Thyroid gland (tissue), 4 donors: ENCODE data around the gene FOXO1. TPM values are rescaled to one million over a fixed set of nuclear protein-coding genes. Genes with fewer than 3 reads are reported as not detected.
"Not testable (repeated sequence)": the region's sequence is repeated elsewhere in the genome, so short reads cannot be mapped to it uniquely, and the experiment has no call there.

Experiments
- DNase-seq, 2 donors: peaks; one replicate each; pipeline ENCODE4 v3.0.0-alpha.2; 2019
- H3K27ac ChIP-seq, 3 donors: fragments of 200-600 bp; sonication (generic); 1 replicate in 2 of 3; 2 replicates in 1 of 3; pipeline ENCODE4 v1.5.1; 2016 to 2019; ENCODE audit warnings: mild to moderate bottlenecking in 1 of 3, moderate library complexity in 1 of 3
- H3K27me3 ChIP-seq: fragments of 200-600 bp; sonication (generic); one replicate; pipeline ENCODE4 v1.5.1; 2019
- H3K36me3 ChIP-seq, 2 donors: fragments of 200-600 bp; sonication (generic); one replicate each; pipeline ENCODE4 v1.5.1; 2016 to 2019
- H3K4me1 ChIP-seq, 2 donors: fragments of 200-600 bp; sonication (generic); one replicate each; pipeline ENCODE4 v1.5.1; 2017 to 2019
- H3K4me3 ChIP-seq, 3 donors: fragments of 200-600 bp; sonication (generic); replicated peaks in 1 of 3; 1 replicate in 2 of 3; 2 replicates in 1 of 3; pipeline ENCODE4 v1.5.1; 2016; ENCODE audit warnings: mild to moderate bottlenecking in 1 of 3
- H3K9me3 ChIP-seq: fragments of 200-600 bp; sonication (generic); one replicate; pipeline ENCODE4 v1.5.1; 2017
- CTCF ChIP-seq, 6 experiments: fragments of 200-600 bp in 3 of 6; fragments of 450-650 bp in 3 of 6; sonication (generic) in 3 of 6; IDR thresholded peaks; one replicate each; pipeline ENCODE4 v1.5.1; 2016 to 2019; ENCODE audit warnings: antibody characterized with exemption in 6 of 6, mild to moderate bottlenecking in 2 of 6, inconsistent platforms in 1 of 6, moderate library complexity in 1 of 6
- POLR2A ChIP-seq, 2 donors: fragments of 450-650 bp; IDR thresholded peaks; one replicate each; pipeline ENCODE4 v1.6.1; 2017; ENCODE audit warnings: antibody characterized with exemption in 2 of 2, mild to moderate bottlenecking in 2 of 2, moderate library complexity in 1 of 2
- WGBS, 2 donors: methylation state at CpG; one replicate each; pipeline ENCODE4 v1.1.5; 2017; 5-methylcytosine and 5-hydroxymethylcytosine counted together
- intact Hi-C: fragments of 100-400 bp; cut with DNase I; formaldehyde crosslinking; loops from one replicate; pipeline ENCODE4 v1.15.1; 2023
- total RNA-seq, 4 donors: library from RNA; depleted of rRNA; stranded (reverse); fragments of >200 nt; gene quantifications; one replicate each; pipeline ENCODE4 v1.2.3, GENCODE V29; 2016

The FOXO1 gene
- total RNA-seq = 10 to 100 TPM; 65.2 to 92.9 (median 70.0) TPM

GRCh38 chr13:40666045-40666932, at the start of gene FOXO1:
TSS of gene FOXO1 (minus strand) at chr13:40666641. CDS start at chr13:40666212, 429 bp downstream.
- peak; percentile 87 to 89 for DNase-seq
- Histone ChIP-seq H3K4me3 (peak within 1 kb of the TSS; percentile 78 to 98 (median 97)), H3K36me3 (no peaks in the 10 kb centered on the region), H3K9me3 (no peaks in the 10 kb centered on the region), H3K4me1 (peaks cover 15 to 26% of the 10 kb centered on the region in 2 donors), H3K27me3 (no peaks in the 10 kb centered on the region), H3K27ac (peak within 1 kb of the TSS; percentile 94 to 99 (median 98))
- intact Hi-C loops = loop anchor here (10.0 kb wide), 1 partner anchor 101 kb away; no protein-coding TSS in a partner anchor
- TF ChIP-seq CTCF (IDR thresholded peaks at IDR 0.05) (no peak), POLR2A (IDR thresholded peaks at IDR 0.05) (peak; percentile 92 to 99)
- WGBS, 2 donors = 0 to 1% methylated on average over 26 to 35 of the region's 108 CpGs

GRCh38 chr13:40714433-40714832, 48.0 kb upstream of the FOXO1 start:
- WGBS, 2 donors = no CpG with 5 or more reads among the region's 1 CpG
- H3K27me3 ChIP-seq, H3K4me3 ChIP-seq, H3K27ac ChIP-seq, intact Hi-C loops, H3K9me3 ChIP-seq, DNase-seq, H3K4me1 ChIP-seq: not testable (repeated sequence)
- peaks cover 12 to 14% of the 10 kb centered on the region in 2 donors for H3K36me3 ChIP-seq

DNA sequence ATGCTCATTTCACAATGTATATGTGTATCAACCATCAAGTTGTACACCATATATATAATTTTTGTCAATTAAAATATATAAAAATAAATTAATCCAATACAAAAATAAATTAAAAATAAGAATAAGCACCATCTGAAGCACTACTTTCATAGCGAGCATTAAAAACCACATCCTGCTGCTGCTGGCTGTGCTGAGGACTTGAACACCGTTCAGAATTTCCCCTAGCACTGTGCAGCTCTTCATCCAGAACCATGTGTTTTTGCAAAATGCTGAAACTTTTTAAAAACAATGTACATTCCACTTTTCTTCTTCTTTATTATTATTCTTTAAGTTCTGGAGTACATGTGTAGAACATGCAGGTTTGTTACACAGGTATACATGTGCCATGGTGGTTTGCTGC, 40.0 kb upstream of the FOXO1 start:
- H3K9me3 ChIP-seq = no peaks in the 10 kb centered on the region

DNA sequence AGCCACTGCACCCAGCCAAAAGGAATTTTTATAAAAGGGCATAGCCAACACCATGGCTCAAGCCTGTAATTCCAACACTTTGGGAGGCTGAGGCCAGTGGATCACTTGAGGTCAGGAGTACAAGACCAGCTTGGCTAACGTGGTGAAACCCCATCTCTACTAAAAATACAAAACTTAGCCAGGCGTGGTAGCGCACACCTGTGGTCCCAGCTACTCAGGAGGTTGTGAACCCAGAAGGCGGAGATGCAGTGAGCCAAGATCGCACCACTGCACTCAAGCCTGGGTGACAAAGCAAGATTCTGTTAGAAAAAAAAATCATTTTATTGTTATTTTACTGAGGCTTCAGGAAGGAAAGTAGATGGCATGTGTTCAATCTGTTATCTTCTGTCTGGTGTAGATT, 31.3 kb upstream of the FOXO1 start:
- Histone ChIP-seq H3K4me1 (peaks cover 0 to 4% of the 10 kb centered on the region in 2 donors), H3K4me3 (no peak overlapping the region), H3K9me3 (no peaks in the 10 kb centered on the region), H3K27me3 (no peaks in the 10 kb centered on the region), H3K27ac (peak overlapping the region in 1 of 3 donors; percentile 28), H3K36me3 (no peaks in the 10 kb centered on the region)
- DNase-seq = peak; percentile 78 to 81
- TF ChIP-seq CTCF (IDR thresholded peaks at IDR 0.05) = no peak
- intact Hi-C loops = no loop called here
- 27 to 43% methylated on average over 5 of the region's 5 CpGs for WGBS, 2 donors

More for the DNA sequence above, 40.0 kb upstream of the FOXO1 start:
- 82 to 87% methylated on average over 2 of the region's 2 CpGs for WGBS, 2 donors
- H3K4me3 ChIP-seq = no peak overlapping the region
- no peaks in the 10 kb centered on the region for H3K36me3 ChIP-seq
- intact Hi-C loops = no loop called here
- TF ChIP-seq POLR2A (IDR thresholded peaks at IDR 0.05) = no peak
- no peak for TF ChIP-seq CTCF (IDR thresholded peaks at IDR 0.05)
- no peaks in the 10 kb centered on the region for H3K27me3 ChIP-seq
- no peaks in the 10 kb centered on the region for H3K4me1 ChIP-seq
- H3K27ac ChIP-seq = no peak overlapping the region
- DNase-seq = no peak

DNA sequence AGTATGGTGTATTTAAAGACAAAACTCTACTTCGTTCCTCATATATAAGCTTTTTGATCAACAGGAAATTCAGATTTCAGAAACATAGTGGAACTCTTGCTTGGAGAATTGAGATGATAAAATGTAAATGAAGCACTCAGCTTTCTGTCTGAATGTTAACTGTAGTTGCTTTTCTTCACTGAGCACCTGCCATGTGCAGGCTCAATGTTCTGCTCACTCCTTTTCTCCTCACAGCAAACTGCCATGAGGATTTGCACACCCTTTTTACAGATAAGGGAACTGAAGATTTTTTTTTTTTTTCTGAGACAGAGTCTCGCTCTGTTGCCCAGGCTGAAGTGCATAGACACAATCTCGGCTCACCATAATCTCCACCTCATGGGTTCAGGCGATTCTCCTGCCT, 28.0 kb upstream of the FOXO1 start:
- Histone ChIP-seq H3K27ac (no peak overlapping the region), H3K27me3 (no peaks in the 10 kb centered on the region), H3K9me3 (no peaks in the 10 kb centered on the region), H3K36me3 (no peaks in the 10 kb centered on the region), H3K4me1 (peaks cover 0 to 4% of the 10 kb centered on the region in 2 donors), H3K4me3 (no peak overlapping the region)
- WGBS, 2 donors = 94 to 96% methylated on average over 4 of the region's 4 CpGs
- TF ChIP-seq POLR2A (IDR thresholded peaks at IDR 0.05) (no peak), CTCF (IDR thresholded peaks at IDR 0.05) (no peak)
- intact Hi-C loops = no loop called here
- DNase-seq = no peak
